KMS-11 (cell line): ENCODE measurements around the gene PLEKHO2.

Source experiments
- H2AFZ ChIP-seq: fragments of 200-600 bp; sonication (generic); 2 replicates; pipeline ENCODE4 v1.6.1; 2016; ENCODE audit warnings: antibody characterized with exemption, mixed run types, low read depth
- H3K27ac ChIP-seq: fragments of 200-600 bp; sonication (generic); 2 replicates; pipeline ENCODE4 v1.6.1; 2016; ENCODE audit warnings: mild to moderate bottlenecking, mixed run types
- H3K27me3 ChIP-seq: fragments of 200-600 bp; sonication (generic); 2 replicates; pipeline ENCODE4 v1.6.1; 2017; ENCODE audit warnings: mild to moderate bottlenecking, low read depth, mixed run types, moderate library complexity; ENCODE audit not compliant: insufficient read depth
- H3K36me3 ChIP-seq: fragments of 200-600 bp; sonication (generic); 2 replicates; pipeline ENCODE4 v1.6.1; 2017; ENCODE audit warnings: mild to moderate bottlenecking, mixed run types; ENCODE audit not compliant: insufficient read depth
- H3K4me1 ChIP-seq: fragments of 200-600 bp; sonication (generic); 2 replicates; pipeline ENCODE4 v1.6.1; 2016; ENCODE audit warnings: mild to moderate bottlenecking, low read depth, mixed run types; ENCODE audit not compliant: poor library complexity, severe bottlenecking
- H3K4me2 ChIP-seq: fragments of 200-600 bp; sonication (generic); 2 replicates; pipeline ENCODE4 v1.7.0; 2016; ENCODE audit warnings: mild to moderate bottlenecking, mixed run types
- H3K4me3 ChIP-seq: fragments of 200-600 bp; sonication (generic); IDR thresholded peaks from 2 replicates; pipeline ENCODE4 v1.6.1; 2017; ENCODE audit warnings: low read depth, low read length, mixed read lengths; ENCODE audit not compliant: insufficient read depth
- H3K79me2 ChIP-seq: fragments of 200-600 bp; sonication (generic); 2 replicates; pipeline ENCODE4 v1.6.1; 2016; ENCODE audit warnings: low read depth, mixed run types; ENCODE audit not compliant: insufficient read depth
- H3K9ac ChIP-seq: fragments of 200-600 bp; sonication (generic); 2 replicates; pipeline ENCODE4 v1.6.1; 2016; ENCODE audit warnings: mild to moderate bottlenecking, mixed run types
- H4K20me1 ChIP-seq: fragments of 200-600 bp; sonication (generic); 2 replicates; pipeline ENCODE4 v1.6.1; 2016; ENCODE audit warnings: mild to moderate bottlenecking, mixed run types; ENCODE audit not compliant: insufficient read depth
- TF ChIP-seq, protein P1 (sequence below): fragments of 200-600 bp; sonication (generic); conservative IDR thresholded peaks from 2 replicates; pipeline ENCODE4 v1.6.1; 2017; ENCODE audit warnings: low read depth, mild to moderate bottlenecking, antibody characterized with exemption, low read length, moderate library complexity, mixed read lengths

Gene PLEKHO2

DNA sequence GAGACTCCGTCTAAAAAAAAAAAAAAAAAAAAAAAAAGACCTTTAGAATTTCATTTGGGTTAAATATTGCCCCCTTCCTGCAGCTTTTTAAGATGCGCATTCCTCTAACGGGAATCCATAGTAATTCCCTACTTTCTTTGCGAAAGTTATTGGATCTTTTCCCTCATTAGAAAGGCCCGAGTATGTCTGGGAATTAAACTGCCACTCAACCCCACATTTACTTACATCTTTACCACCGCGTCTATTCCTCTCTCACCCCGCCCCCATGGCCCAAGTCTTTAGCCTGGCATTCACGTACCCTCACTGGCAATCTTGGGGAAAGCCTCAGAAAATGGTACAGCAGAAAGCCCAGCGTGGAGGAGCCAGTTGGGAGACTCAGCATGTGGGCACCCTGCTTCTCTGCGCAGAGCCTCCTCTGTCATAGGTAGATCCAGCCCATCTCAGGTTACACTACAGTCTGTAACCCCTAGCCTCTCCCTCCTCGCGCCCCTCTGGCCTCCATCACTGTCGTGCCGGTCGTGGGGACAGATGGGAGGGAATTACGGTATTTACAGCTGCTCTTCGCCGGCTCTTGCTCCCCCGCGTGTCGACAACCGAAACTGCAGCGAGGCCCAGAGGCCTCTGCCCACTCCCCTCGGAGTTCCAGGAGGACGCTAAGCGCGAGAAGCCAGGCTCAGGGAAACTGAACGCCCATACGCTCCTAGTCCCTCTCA lies 63.6 kb downstream of the PLEKHO2 start:
- TF ChIP-seq, protein P1, sequence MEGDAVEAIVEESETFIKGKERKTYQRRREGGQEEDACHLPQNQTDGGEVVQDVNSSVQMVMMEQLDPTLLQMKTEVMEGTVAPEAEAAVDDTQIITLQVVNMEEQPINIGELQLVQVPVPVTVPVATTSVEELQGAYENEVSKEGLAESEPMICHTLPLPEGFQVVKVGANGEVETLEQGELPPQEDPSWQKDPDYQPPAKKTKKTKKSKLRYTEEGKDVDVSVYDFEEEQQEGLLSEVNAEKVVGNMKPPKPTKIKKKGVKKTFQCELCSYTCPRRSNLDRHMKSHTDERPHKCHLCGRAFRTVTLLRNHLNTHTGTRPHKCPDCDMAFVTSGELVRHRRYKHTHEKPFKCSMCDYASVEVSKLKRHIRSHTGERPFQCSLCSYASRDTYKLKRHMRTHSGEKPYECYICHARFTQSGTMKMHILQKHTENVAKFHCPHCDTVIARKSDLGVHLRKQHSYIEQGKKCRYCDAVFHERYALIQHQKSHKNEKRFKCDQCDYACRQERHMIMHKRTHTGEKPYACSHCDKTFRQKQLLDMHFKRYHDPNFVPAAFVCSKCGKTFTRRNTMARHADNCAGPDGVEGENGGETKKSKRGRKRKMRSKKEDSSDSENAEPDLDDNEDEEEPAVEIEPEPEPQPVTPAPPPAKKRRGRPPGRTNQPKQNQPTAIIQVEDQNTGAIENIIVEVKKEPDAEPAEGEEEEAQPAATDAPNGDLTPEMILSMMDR, result no peak
- no peaks in the 10 kb centered on the region for H3K36me3 ChIP-seq
- H2AFZ ChIP-seq, result no peak overlapping the region
- H3K4me2 ChIP-seq, result no peak overlapping the region
- no peak overlapping the region for H3K9ac ChIP-seq
- no peaks in the 10 kb centered on the region for H3K79me2 ChIP-seq
- no peak overlapping the region for H3K4me3 ChIP-seq
- no peaks in the 10 kb centered on the region for H3K4me1 ChIP-seq
- no peaks in the 10 kb centered on the region for H4K20me1 ChIP-seq
- no peaks in the 10 kb centered on the region for H3K27me3 ChIP-seq
- H3K27ac ChIP-seq, result no peak overlapping the region

DNA sequence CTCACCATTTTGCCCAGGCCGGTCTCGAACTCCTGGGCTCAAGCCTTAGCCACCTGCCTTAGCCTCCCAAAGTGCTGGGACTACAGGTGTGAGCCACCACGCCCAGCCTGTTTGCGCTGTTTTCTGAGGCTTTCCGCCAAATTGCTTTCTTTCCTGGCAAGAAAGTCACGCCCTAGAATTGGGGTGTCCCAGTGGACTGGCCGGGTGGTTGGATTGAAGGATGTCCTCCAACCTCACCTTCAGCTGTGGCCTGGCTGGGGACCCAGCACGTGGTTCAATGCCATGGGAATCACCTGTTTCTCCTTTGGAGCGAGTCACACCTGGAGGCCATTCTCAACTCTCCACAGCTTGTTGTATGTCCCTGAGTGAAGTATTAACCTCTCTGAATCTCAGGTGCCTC lies 64.2 kb downstream of the PLEKHO2 start:
- no peak overlapping the region for H3K4me3 ChIP-seq
- H3K9ac ChIP-seq, result no peak overlapping the region
- H3K36me3 ChIP-seq, result no peaks in the 10 kb centered on the region
- H3K4me1 ChIP-seq, result peaks cover 4% of the 10 kb centered on the region
- H3K79me2 ChIP-seq, result no peaks in the 10 kb centered on the region
- H4K20me1 ChIP-seq, result no peaks in the 10 kb centered on the region
- no peak overlapping the region for H3K4me2 ChIP-seq
- H2AFZ ChIP-seq, result no peak overlapping the region
- TF ChIP-seq, protein P1, result no peak
- no peaks in the 10 kb centered on the region for H3K27me3 ChIP-seq
- no peak overlapping the region for H3K27ac ChIP-seq

DNA sequence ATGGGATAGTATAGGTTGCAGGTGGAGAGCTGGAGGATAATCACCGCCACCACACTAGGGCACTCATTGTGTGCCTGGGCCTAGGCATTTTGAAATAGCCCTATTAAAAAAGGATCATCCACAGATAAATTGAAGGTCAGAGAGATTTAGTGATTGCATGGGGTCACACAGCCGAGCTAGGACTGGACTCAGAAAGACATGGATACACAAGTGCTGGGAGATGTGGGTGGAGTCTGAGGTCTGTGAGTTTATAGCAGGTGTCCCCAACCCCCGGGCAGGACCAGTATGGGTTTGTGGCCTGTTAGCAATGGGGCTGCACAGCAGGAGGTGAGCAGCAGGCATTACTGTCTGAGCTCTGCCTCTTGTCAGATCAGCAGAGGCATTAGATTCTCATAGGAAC lies 64.7 kb downstream of the PLEKHO2 start:
- no peak overlapping the region for H2AFZ ChIP-seq
- H3K79me2 ChIP-seq, result no peaks in the 10 kb centered on the region
- no peak overlapping the region for H3K27ac ChIP-seq
- H3K4me3 ChIP-seq, result no peak overlapping the region
- TF ChIP-seq, protein P1, result no peak
- no peaks in the 10 kb centered on the region for H4K20me1 ChIP-seq
- no peaks in the 10 kb centered on the region for H3K27me3 ChIP-seq
- H3K36me3 ChIP-seq, result no peaks in the 10 kb centered on the region
- H3K4me2 ChIP-seq, result no peak overlapping the region
- no peak overlapping the region for H3K9ac ChIP-seq
- H3K4me1 ChIP-seq, result peaks cover 7% of the 10 kb centered on the region

DNA sequence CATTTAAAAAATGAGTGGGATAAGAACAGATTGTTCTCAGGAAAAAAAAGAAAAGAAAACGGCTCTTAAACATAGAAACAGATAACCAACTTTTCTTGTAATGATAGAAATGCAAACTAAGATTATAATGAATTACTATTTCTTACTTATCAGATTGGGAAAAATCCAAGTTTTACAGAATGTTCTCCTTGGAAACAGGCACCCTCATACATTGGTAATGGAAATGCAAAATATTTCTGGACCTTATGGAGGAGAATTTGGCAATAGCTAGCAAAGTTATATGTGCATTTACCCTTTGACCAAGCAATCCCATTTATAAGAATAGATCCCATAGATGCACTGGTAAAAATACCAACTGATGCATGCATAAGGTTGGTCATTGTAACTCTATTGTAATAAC lies 66.3 kb downstream of the PLEKHO2 start:
- Histone ChIP-seq H3K4me2 (no peak overlapping the region), H3K27ac (no peak overlapping the region), H3K4me1 (peaks cover 12% of the 10 kb centered on the region), H4K20me1 (no peaks in the 10 kb centered on the region), H3K9ac (no peak overlapping the region), H2AFZ (no peak overlapping the region), H3K4me3 (no peak overlapping the region), H3K27me3 (no peaks in the 10 kb centered on the region), H3K36me3 (no peaks in the 10 kb centered on the region), H3K79me2 (no peaks in the 10 kb centered on the region)
- TF ChIP-seq, protein P1, result no peak
